H9 (cell line): ENCODE data around the gene RABGAP1L. TPM values are rescaled to one million over a fixed set of nuclear protein-coding genes. Genes with fewer than 3 reads are reported as not detected.

Experiments
- DNase-seq: peaks from one replicate; pipeline ENCODE4 v3.0.0-alpha.2; 2017
- H2AFZ ChIP-seq: one replicate; pipeline ENCODE4 v1.6.1; 2013; ENCODE audit warnings: mild to moderate bottlenecking, low read length, control low read depth, moderate library complexity
- H2AK5ac ChIP-seq: 2 replicates; pipeline ENCODE4 v1.6.1; 2013; ENCODE audit warnings: low read length, control low read depth, mixed read lengths; ENCODE audit not compliant: insufficient read length
- H2BK120ac ChIP-seq: one replicate; pipeline ENCODE4 v1.6.1; 2013; ENCODE audit warnings: low read depth, mild to moderate bottlenecking, low read length, control low read depth, inconsistent platforms; ENCODE audit not compliant: poor library complexity, severe bottlenecking
- H2BK12ac ChIP-seq: 2 replicates; pipeline ENCODE4 v1.6.1; 2013; ENCODE audit warnings: low read length, control low read depth, mixed read lengths, low read depth; ENCODE audit not compliant: insufficient read length
- H2BK15ac ChIP-seq: 2 replicates; pipeline ENCODE4 v1.6.1; 2013; ENCODE audit warnings: low read depth, low read length, control low read depth
- H2BK20ac ChIP-seq: one replicate; pipeline ENCODE4 v1.6.1; 2013; ENCODE audit warnings: low read depth, mild to moderate bottlenecking, low read length, control low read depth, inconsistent platforms; ENCODE audit not compliant: poor library complexity, severe bottlenecking
- H2BK5ac ChIP-seq: 2 replicates; pipeline ENCODE4 v1.6.1; 2013; ENCODE audit warnings: low read length, control low read depth, mixed read lengths; ENCODE audit not compliant: insufficient read length
- H3K14ac ChIP-seq: 2 replicates; pipeline ENCODE4 v1.6.1; 2013; ENCODE audit warnings: low read length, control low read depth; ENCODE audit not compliant: insufficient read depth
- H3K18ac ChIP-seq: 2 replicates; pipeline ENCODE4 v1.6.1; 2013; ENCODE audit warnings: low read depth, mild to moderate bottlenecking, mixed read lengths, low read length, control low read depth; ENCODE audit not compliant: insufficient read length
- H3K23ac ChIP-seq: 2 replicates; pipeline ENCODE4 v1.6.1; 2013; ENCODE audit warnings: low read length, control low read depth, mixed read lengths, low read depth; ENCODE audit not compliant: insufficient read length
- H3K23me2 ChIP-seq: 2 replicates; pipeline ENCODE4 v1.6.1; 2013; ENCODE audit warnings: low read depth, mild to moderate bottlenecking, mixed read lengths, low read length, control low read depth; ENCODE audit not compliant: insufficient read length, poor library complexity, severe bottlenecking
- H3K27ac ChIP-seq: 2 replicates; pipeline ENCODE4 v1.5.1; 2013; ENCODE audit warnings: low read length, control low read depth, mixed read lengths, low read depth; ENCODE audit not compliant: insufficient read length
- H3K27me3 ChIP-seq: 2 replicates; pipeline ENCODE4 v1.6.1; 2013; ENCODE audit warnings: low read length, control low read depth, inconsistent platforms; ENCODE audit not compliant: insufficient read depth
- H3K4ac ChIP-seq: 2 replicates; pipeline ENCODE4 v1.6.1; 2013; ENCODE audit warnings: low read depth, mild to moderate bottlenecking, control low read depth, inconsistent platforms, low read length, moderate library complexity
- H3K4me1 ChIP-seq: 2 replicates; pipeline ENCODE4 v1.6.1; 2013; ENCODE audit warnings: low read length, control low read depth, inconsistent platforms; ENCODE audit not compliant: insufficient read depth
- H3K4me2 ChIP-seq: 2 replicates; pipeline ENCODE4 v1.6.1; 2013; ENCODE audit warnings: low read length, control low read depth, mixed read lengths; ENCODE audit not compliant: insufficient read length, insufficient read depth
- H3K56ac ChIP-seq: 2 replicates; pipeline ENCODE4 v1.6.1; 2013; ENCODE audit warnings: low read depth, mild to moderate bottlenecking, mixed read lengths, low read length, control low read depth; ENCODE audit not compliant: insufficient read length
- H3K79me1 ChIP-seq: 2 replicates; pipeline ENCODE4 v1.6.1; 2013; ENCODE audit warnings: low read depth, mild to moderate bottlenecking, moderate library complexity, low read length, control low read depth, inconsistent platforms; ENCODE audit not compliant: insufficient read depth, poor library complexity, severe bottlenecking
- H3K79me2 ChIP-seq: 2 replicates; pipeline ENCODE4 v1.6.1; 2013; ENCODE audit warnings: low read length, control low read depth, inconsistent platforms; ENCODE audit not compliant: insufficient read depth
- H3K9ac ChIP-seq: 2 replicates; pipeline ENCODE4 v1.6.1; 2013; ENCODE audit warnings: low read length, control low read depth, mixed read lengths; ENCODE audit not compliant: insufficient read length; ENCODE audit errors: extremely low read depth
- H3K9me3 ChIP-seq: one replicate; pipeline ENCODE4 v1.6.1; 2013; ENCODE audit warnings: low read depth, low read length, inconsistent platforms; ENCODE audit not compliant: control insufficient read depth
- H3T11ph ChIP-seq: one replicate; pipeline ENCODE4 v1.6.1; 2013; ENCODE audit warnings: mild to moderate bottlenecking, low read length, control low read depth, inconsistent platforms
- H4K20me1 ChIP-seq: one replicate; pipeline ENCODE4 v1.6.1; 2013; ENCODE audit not compliant: control insufficient read depth, insufficient read length, insufficient read depth
- H4K5ac ChIP-seq: 2 replicates; pipeline ENCODE4 v1.6.1; 2013; ENCODE audit warnings: low read depth, mild to moderate bottlenecking, mixed read lengths, low read length, control low read depth; ENCODE audit not compliant: insufficient read length
- H4K8ac ChIP-seq: replicated peaks from 2 replicates; pipeline ENCODE4 v1.6.1; 2013; ENCODE audit warnings: low read length, control low read depth, mixed read lengths, low read depth; ENCODE audit not compliant: insufficient read length
- H4K91ac ChIP-seq: 2 replicates; pipeline ENCODE4 v1.6.1; 2013; ENCODE audit warnings: low read depth, mild to moderate bottlenecking, moderate library complexity, mixed read lengths, low read length, control low read depth; ENCODE audit not compliant: insufficient read length
- H3K27ac Mint-ChIP-seq, 3 experiments: 2 replicates in 2 of 3; 3 replicates in 1 of 3; pipeline ENCODE4 v1.8.0; 2020 to 2021; ENCODE audit warnings: mixed read lengths in 3 of 3, mild to moderate bottlenecking in 1 of 3, moderate library complexity in 1 of 3
- H3K27me3 Mint-ChIP-seq: 2 replicates; pipeline ENCODE4 v1.8.0; 2021; ENCODE audit warnings: low read depth, mild to moderate bottlenecking, moderate library complexity, mixed read lengths
- H3K36me3 Mint-ChIP-seq, 3 experiments: 2 replicates in 2 of 3; 3 replicates in 1 of 3; pipeline ENCODE4 v1.8.0; 2020 to 2021; ENCODE audit warnings: low read depth in 3 of 3, mixed read lengths in 3 of 3; ENCODE audit not compliant: insufficient read depth in 1 of 3
- H3K4me1 Mint-ChIP-seq, 2 experiments: 2 replicates each; pipeline ENCODE4 v1.8.0; 2020; ENCODE audit warnings: mixed read lengths in 2 of 2
- H3K4me3 Mint-ChIP-seq, 2 experiments: 2 replicates in 1 of 2; 3 replicates in 1 of 2; pipeline ENCODE4 v1.8.0; 2020 to 2021; ENCODE audit warnings: mild to moderate bottlenecking in 2 of 2, mixed read lengths in 2 of 2, moderate library complexity in 1 of 2
- H3K9me3 Mint-ChIP-seq, 2 experiments: 2 replicates in 1 of 2; 3 replicates in 1 of 2; pipeline ENCODE4 v1.8.0; 2020; ENCODE audit warnings: mild to moderate bottlenecking in 2 of 2, mixed read lengths in 2 of 2, moderate library complexity in 1 of 2
- CTCF ChIP-seq: fragments of 200-600 bp; sonication (generic); conservative IDR thresholded peaks from 3 replicates; pipeline ENCODE4 v1.8.0; 2021; ENCODE audit warnings: antibody characterized with exemption, mild to moderate bottlenecking
- WGBS: extraction: QIAGEN DNeasy Blood & Tissue Kit; methylation state at CpG from one replicate; pipeline ENCODE4 v1.1.7; 2013; ENCODE audit warnings: missing lambda C conversion rate, low lambda C conversion rate, mixed read lengths; ENCODE audit not compliant: insufficient read length; ENCODE audit errors: extremely low coverage; 5-methylcytosine and 5-hydroxymethylcytosine counted together
- total RNA-seq: library from RNA; stranded (reverse); gene quantifications from 2 replicates; pipeline ENCODE4 v1.2.1, GENCODE V29; 2021

The RABGAP1L gene
- total RNA-seq, 1 experiment from 2014 or later, result 147 TPM

GRCh38 chr1:174689524-174689923 is 530.2 kb downstream of the RABGAP1L start:
- Histone ChIP-seq H3K4me1 (no peaks in the 10 kb centered on the region), H4K8ac (no peak overlapping the region), H4K91ac (no peak overlapping the region), H3T11ph (no peak overlapping the region), H4K20me1 (no peaks in the 10 kb centered on the region), H3K27me3 (no peaks in the 10 kb centered on the region), H3K18ac (no peak overlapping the region), H4K5ac (no peak overlapping the region), H3K9me3 (no peaks in the 10 kb centered on the region), H3K23me2 (no peaks in the 10 kb centered on the region), H3K14ac (no peak overlapping the region), H2AFZ (no peak overlapping the region), H2BK120ac (no peak overlapping the region), H2BK20ac (no peak overlapping the region), H3K56ac (no peak overlapping the region), H3K79me2 (no peaks in the 10 kb centered on the region), H2BK15ac (no peak overlapping the region), H3K27ac (no peak overlapping the region), H3K79me1 (no peaks in the 10 kb centered on the region), H3K23ac (no peak overlapping the region), H2BK12ac (no peak overlapping the region), H3K9ac (no peak overlapping the region), H2BK5ac (no peak overlapping the region), H3K4ac (no peak overlapping the region), H3K4me2 (no peak overlapping the region), H2AK5ac (no peak overlapping the region)
- H3K4me1 Mint-ChIP-seq, result peaks cover 5 to 14% of the 10 kb centered on the region in 2 experiments
- no peak overlapping the region for H3K4me3 Mint-ChIP-seq
- no CpG with 5 or more reads among the region's 1 CpG for WGBS
- H3K9me3 Mint-ChIP-seq, result no peaks in the 10 kb centered on the region
- no peak for DNase-seq
- H3K27ac Mint-ChIP-seq, result peak overlapping the region in 1 of 3 experiments; percentile 39; a peak in 2 of 7 replicates
- TF ChIP-seq CTCF, result no peak
- no peaks in the 10 kb centered on the region for H3K36me3 Mint-ChIP-seq
- H3K27me3 Mint-ChIP-seq, result no peaks in the 10 kb centered on the region
